GM12801 (cell line): ENCODE data around the gene CLK3.

Source experiments
- CTCF ChIP-seq: IDR thresholded peaks from one replicate; pipeline ENCODE4 v1.5.1; 2011; ENCODE audit warnings: control low read depth; ENCODE audit not compliant: insufficient read length; ENCODE audit errors: extremely low read depth

Gene CLK3

DNA sequence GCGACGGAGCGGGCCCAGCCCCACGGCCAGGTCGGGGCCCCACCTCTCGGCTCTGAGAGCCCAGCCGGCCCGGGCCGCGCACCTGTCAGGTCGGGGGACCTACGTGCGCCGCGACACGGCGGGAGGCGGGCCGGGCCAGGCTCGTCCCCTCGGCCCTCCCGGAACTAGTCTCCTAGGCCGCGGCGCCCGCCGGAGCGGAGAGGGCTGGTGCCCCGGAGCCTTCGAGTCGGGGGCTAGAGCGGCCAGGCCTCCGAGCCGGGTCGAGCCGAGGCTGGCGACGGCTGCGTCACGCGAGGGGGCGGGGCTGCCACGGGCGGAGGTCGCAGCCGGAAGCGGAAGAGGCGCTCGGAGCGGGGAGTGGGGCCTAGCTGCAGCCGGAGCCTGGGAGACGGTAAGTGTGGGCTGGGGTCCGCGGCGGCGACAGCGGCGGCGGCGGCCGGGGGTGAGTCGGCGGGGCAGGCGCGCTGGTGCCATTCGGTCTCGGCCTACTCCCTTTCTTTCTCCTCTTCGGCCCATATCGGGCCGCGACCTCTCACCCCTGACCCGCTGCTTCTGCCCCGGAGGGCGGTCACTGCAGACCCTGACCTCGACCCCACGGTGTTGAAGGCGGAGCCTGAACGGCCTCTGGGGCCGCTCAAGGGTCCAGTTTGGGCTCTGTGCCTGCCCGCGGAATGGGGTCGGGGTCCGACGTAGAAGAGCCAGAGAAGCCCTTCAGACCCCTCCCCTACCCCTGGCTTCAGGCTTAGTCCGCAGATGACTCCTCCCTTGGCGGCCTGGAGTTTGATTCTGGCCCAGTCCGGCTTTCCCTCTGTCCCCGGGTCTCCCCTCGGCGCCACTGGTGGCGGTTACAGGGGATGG lies at the start of gene CLK3:
CLK3 (plus strand) TSS at position 329 of the 858 bp plus-strand sequence. CDS start 3,361 bp downstream, outside the sequence.
- no peak for TF ChIP-seq CTCF

DNA sequence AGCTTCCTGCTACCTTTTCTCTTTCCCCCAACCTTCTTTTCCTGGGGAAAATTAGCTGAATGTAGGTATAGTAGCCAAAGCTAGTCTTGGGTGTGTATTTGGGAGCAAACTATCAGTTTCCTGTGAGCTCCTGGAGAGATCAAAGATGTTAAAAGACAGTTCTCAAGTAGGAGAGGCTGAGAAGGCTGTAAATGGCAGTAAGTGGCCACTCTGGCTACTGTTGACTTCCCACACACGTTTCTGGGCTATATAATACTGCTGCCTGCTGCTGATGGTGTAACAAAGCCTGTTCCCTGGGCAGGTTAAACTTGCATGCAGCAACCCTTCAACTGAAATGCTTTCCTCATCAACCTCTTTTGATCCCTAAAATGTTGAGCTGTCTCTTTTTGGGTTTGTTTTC lies 47.0 kb upstream of the CLK3 start:
- no peak for TF ChIP-seq CTCF

DNA sequence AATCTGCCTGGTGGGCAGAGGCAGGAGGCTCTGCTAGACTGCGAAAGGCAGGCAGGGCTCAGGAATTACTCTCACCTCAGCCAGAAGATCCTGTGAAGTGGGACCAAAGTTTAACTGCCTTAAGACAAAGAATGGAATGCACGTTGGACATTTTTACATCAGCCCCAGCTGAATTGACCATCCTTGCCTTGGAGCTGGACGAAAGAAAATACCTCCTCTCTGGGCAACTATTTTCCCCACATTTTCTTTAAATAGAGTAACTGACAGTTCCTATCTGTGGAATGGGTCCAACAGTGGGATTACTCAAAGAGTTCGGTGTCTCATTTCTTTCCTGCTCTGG lies 45.9 kb upstream of the CLK3 start:
- TF ChIP-seq CTCF, result no peak

GRCh38 chr15:74571191-74571590 lies 44.4 kb upstream of the CLK3 start:
- no peak for TF ChIP-seq CTCF

GRCh38 chr15:74573987-74574386 lies 41.6 kb upstream of the CLK3 start:
- TF ChIP-seq CTCF, result no peak

GRCh38 chr15:74578496-74578994 lies 37.1 kb upstream of the CLK3 start:
- TF ChIP-seq CTCF, result no peak

DNA sequence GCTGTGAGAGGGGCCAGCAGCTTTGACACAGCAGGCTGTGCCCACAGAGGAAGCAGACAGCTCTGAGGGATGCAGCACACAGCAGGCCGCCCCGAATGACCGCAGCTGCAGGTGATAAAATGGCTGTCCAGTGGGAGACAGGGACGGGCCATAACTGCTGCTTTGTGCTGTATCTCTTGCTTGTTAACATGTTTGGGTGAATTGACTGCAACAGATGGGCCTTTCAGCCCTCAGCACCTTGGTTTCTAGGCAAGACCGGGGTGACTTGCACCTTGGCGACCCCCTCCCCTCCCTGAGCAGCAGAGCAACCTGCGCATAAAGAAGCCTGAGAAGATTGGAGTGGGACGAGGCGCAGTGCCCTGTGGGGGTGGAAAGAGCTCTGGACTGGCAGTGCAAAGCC lies 36.6 kb upstream of the CLK3 start:
- no peak for TF ChIP-seq CTCF
